RWPE1 (cell line): ENCODE data around the gene ELF1.
"Not testable (repeated sequence)": the region's sequence is repeated elsewhere in the genome, so short reads cannot be mapped to it uniquely, and the experiment has no call there.

Experiments used
- CTCF ChIA-PET: fragments of 350-600 bp; sonication (Branson Sonifier 250); formaldehyde crosslinking; extraction: SDS; loops from one replicate; lab custom pipeline; 2021; lab: Yijun Ruan, JAX
- POLR2A ChIA-PET: fragments of 400-600 bp; formaldehyde crosslinking; extraction: SDS; loops from one replicate; lab custom pipeline; 2020; ENCODE audit warnings: antibody characterized with exemption; ENCODE audit not compliant: low non-redundant PET; lab: Yijun Ruan, JAX
- DNase-seq: peaks from one replicate; pipeline ENCODE4 v3.0.0; 2012; ENCODE audit warnings: low spot score
- H3K27ac ChIP-seq: fragments of 450-650 bp; 2 replicates; pipeline ENCODE4 v1.5.1; 2017
- CTCF ChIP-seq: fragments of 450-650 bp; conservative IDR thresholded peaks from 2 replicates; pipeline ENCODE4 v1.5.1; 2017; ENCODE audit warnings: low read depth, mild to moderate bottlenecking

The ELF1 gene

GRCh38 chr13:40886017-40886416 lies 133.1 kb downstream of the ELF1 start:
- ChIA-PET CTCF (no interaction called here), POLR2A (no interaction called here)
- no peak for TF ChIP-seq CTCF
- H3K27ac ChIP-seq = no peak overlapping the region
- no peak for DNase-seq

GRCh38 chr13:40884175-40884574 lies 134.9 kb downstream of the ELF1 start:
- H3K27ac ChIP-seq, CTCF ChIA-PET, POLR2A ChIA-PET, DNase-seq: not testable (repeated sequence)
